LNCAP (cell line): ENCODE measurements around the gene HFE.

Experiments
- CTCF ChIP-seq: fragments of 450-650 bp; IDR thresholded peaks from 2 replicates; pipeline ENCODE4 v1.5.1; 2017; ENCODE audit warnings: mild to moderate bottlenecking

HFE gene

GRCh38 chr6:26122793-26123674 lies 35.8 kb downstream of the HFE start:
- no peak for TF ChIP-seq CTCF

GRCh38 chr6:26123675-26123946 lies 36.4 kb downstream of the HFE start:
- no peak for TF ChIP-seq CTCF

GRCh38 chr6:26123947-26124780 lies 36.9 kb downstream of the HFE start:
- TF ChIP-seq CTCF: no peak

GRCh38 chr6:26124781-26125685 lies 37.8 kb downstream of the HFE start:
- TF ChIP-seq CTCF: no peak

GRCh38 chr6:26126394-26127235 lies 39.4 kb downstream of the HFE start:
- TF ChIP-seq CTCF: no peak

GRCh38 chr6:26128013-26128771 lies 41.0 kb downstream of the HFE start:
- TF ChIP-seq CTCF: no peak
